Neural progenitor cell (in vitro differentiated cells): Measurements from ENCODE around the gene TNIP2. TPM values are rescaled to one million over a fixed set of nuclear protein-coding genes. Genes with fewer than 3 reads are reported as not detected.
A peak's percentile ranks its signal among the peaks of the same experiment; 100 is the strongest.
"Not testable (repeated sequence)": the region's sequence is repeated elsewhere in the genome, so short reads cannot be mapped to it uniquely, and the experiment has no call there.

ENCODE experiments used
- DNase-seq: peaks from one replicate; pipeline ENCODE4 v3.0.0-alpha.2; 2016; ENCODE audit warnings: low spot score
- H2AFZ ChIP-seq: fragments of 200-600 bp; sonication (generic); replicated peaks from 2 replicates; pipeline ENCODE4 v1.6.1; 2016; ENCODE audit warnings: antibody characterized with exemption
- H3F3A ChIP-seq: fragments of 200-600 bp; sonication (generic); 2 replicates; pipeline ENCODE4 v1.6.1; 2016; ENCODE audit warnings: antibody characterized with exemption, low read depth
- H3K27ac ChIP-seq: fragments of 200-600 bp; sonication (generic); 2 replicates; pipeline ENCODE4 v1.5.1; 2016; ENCODE audit warnings: mild to moderate bottlenecking
- H3K27me3 ChIP-seq: fragments of 200-600 bp; sonication (generic); 2 replicates; pipeline ENCODE4 v1.6.1; 2016; ENCODE audit warnings: mild to moderate bottlenecking, moderate library complexity
- H3K36me3 ChIP-seq: fragments of 200-600 bp; sonication (generic); 2 replicates; pipeline ENCODE4 v1.5.1; 2016
- H3K4me1 ChIP-seq: fragments of 200-600 bp; sonication (generic); 2 replicates; pipeline ENCODE4 v1.6.1; 2016; ENCODE audit warnings: mixed run types
- H3K4me2 ChIP-seq: fragments of 200-600 bp; sonication (generic); 2 replicates; pipeline ENCODE4 v1.6.1; 2016
- H3K4me3 ChIP-seq: fragments of 200-600 bp; sonication (generic); 2 replicates; pipeline ENCODE4 v1.5.1; 2016
- H3K79me2 ChIP-seq: fragments of 200-600 bp; sonication (generic); 2 replicates; pipeline ENCODE4 v1.6.1; 2016; ENCODE audit warnings: low read depth
- H3K9ac ChIP-seq: fragments of 200-600 bp; sonication (generic); 2 replicates; pipeline ENCODE4 v1.6.1; 2016
- H3K9me3 ChIP-seq: fragments of 200-600 bp; sonication (generic); 2 replicates; pipeline ENCODE4 v1.5.1; 2016; ENCODE audit warnings: low read depth
- H4K20me1 ChIP-seq: fragments of 200-600 bp; sonication (generic); 2 replicates; pipeline ENCODE4 v1.6.1; 2016; ENCODE audit warnings: low read depth
- H3K27ac Mint-ChIP-seq: 3 replicates; pipeline ENCODE4 v1.8.0; 2021; ENCODE audit warnings: mixed read lengths
- H3K27me3 Mint-ChIP-seq: 2 replicates; pipeline ENCODE4 v1.8.0; 2022; ENCODE audit warnings: low read depth, mild to moderate bottlenecking, inconsistent platforms, moderate library complexity, mixed read lengths; ENCODE audit not compliant: insufficient read depth
- H3K36me3 Mint-ChIP-seq: 3 replicates; pipeline ENCODE4 v1.8.0; 2021; ENCODE audit warnings: mixed read lengths
- H3K4me1 Mint-ChIP-seq: 3 replicates; pipeline ENCODE4 v1.8.0; 2021; ENCODE audit warnings: mixed read lengths
- H3K4me3 Mint-ChIP-seq: 3 replicates; pipeline ENCODE4 v1.8.0; 2021; ENCODE audit warnings: mild to moderate bottlenecking, moderate library complexity, mixed read lengths
- H3K9me3 Mint-ChIP-seq: 3 replicates; pipeline ENCODE4 v1.8.0; 2020; ENCODE audit warnings: mixed read lengths
- EZH2 ChIP-seq: fragments of 200-600 bp; sonication (generic); IDR thresholded peaks from 2 replicates; pipeline ENCODE4 v1.6.1; 2017; ENCODE audit warnings: antibody characterized with exemption, mild to moderate bottlenecking, moderate library complexity
- EZH2phosphoT487 ChIP-seq: fragments of 200-600 bp; sonication (generic); IDR thresholded peaks from 2 replicates; pipeline ENCODE4 v1.6.1; 2017; ENCODE audit warnings: antibody characterized with exemption
- total RNA-seq: library from RNA; depleted of rRNA; stranded (reverse); fragments of >200 nt; gene quantifications from 2 replicates; pipeline ENCODE4 v1.2.3, GENCODE V29; 2015; ENCODE audit warnings: low replicate concordance
- TF ChIP-seq, protein P1 (sequence below): fragments of 200-600 bp; sonication (generic); IDR thresholded peaks from 2 replicates; pipeline ENCODE4 v1.5.1; 2017; ENCODE audit warnings: antibody characterized with exemption, mild to moderate bottlenecking

Gene TNIP2
- total RNA-seq, 1 donor from 2014 or later: 24.5 TPM

GRCh38 chr4:2742823-2743517, 13.2 kb downstream of the TNIP2 start:
- Histone ChIP-seq H3K36me3 (no peaks in the 10 kb centered on the region), H4K20me1 (no peaks in the 10 kb centered on the region), H3K9ac (no peak overlapping the region), H3K4me2 (no peak overlapping the region), H3F3A (no peaks in the 10 kb centered on the region), H3K4me3 (no peak overlapping the region), H3K4me1 (no peaks in the 10 kb centered on the region), H3K27ac (no peak overlapping the region), H3K79me2 (no peaks in the 10 kb centered on the region), H3K27me3 (no peaks in the 10 kb centered on the region), H2AFZ (no peak overlapping the region), H3K9me3 (no peaks in the 10 kb centered on the region)
- no peaks in the 10 kb centered on the region for H3K4me1 Mint-ChIP-seq
- H3K4me3 Mint-ChIP-seq: no peak overlapping the region
- peaks cover 5% of the 10 kb centered on the region for H3K27me3 Mint-ChIP-seq
- TF ChIP-seq EZH2phosphoT487: no peak
- H3K36me3 Mint-ChIP-seq: peaks cover 29% of the 10 kb centered on the region
- peaks cover 4% of the 10 kb centered on the region for H3K9me3 Mint-ChIP-seq
- no peak for DNase-seq
- H3K27ac Mint-ChIP-seq: no peak overlapping the region

DNA sequence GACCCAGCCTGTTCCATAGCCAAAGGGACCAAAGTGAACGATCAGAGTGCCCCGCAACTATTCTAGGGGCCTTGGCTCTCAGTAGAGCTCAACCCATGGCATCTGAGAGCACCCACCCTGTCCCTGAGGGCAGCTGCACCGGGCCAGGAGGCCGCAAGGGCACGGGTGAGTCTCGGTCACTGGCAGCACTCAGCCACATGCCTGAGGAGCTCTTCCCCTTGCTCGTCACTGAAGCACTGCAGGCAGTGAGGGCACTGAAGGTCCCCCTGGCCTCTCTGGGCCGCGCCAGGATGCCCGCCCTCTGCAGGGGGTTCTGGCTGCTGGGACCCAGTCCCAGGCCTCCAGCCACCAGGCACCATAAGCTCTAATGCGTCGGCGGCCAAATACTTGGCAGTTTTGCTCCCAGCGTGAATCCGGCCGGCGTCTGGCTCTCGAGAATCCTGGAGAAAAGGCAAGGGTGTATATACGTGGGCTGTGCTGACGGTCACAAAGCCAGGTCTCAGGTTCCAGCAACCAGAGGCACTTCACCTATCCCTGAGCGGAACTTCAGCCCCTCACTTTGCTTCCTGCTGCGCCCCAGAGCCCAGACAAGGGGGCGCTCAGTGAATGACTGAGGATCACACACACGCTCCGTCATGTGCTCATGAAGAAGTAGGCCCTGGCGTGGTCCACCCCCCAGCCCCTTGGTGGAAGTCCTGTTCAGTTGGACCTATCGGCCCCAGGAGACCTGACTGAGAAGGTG, 13.9 kb downstream of the TNIP2 start:
- DNase-seq: no peak
- peaks cover 5% of the 10 kb centered on the region for H3K27me3 Mint-ChIP-seq
- Histone ChIP-seq H3K27ac (no peak overlapping the region), H3K27me3 (no peaks in the 10 kb centered on the region), H3K4me2 (no peak overlapping the region), H3K9ac (no peak overlapping the region), H2AFZ (no peak overlapping the region), H3F3A (no peaks in the 10 kb centered on the region), H4K20me1 (no peaks in the 10 kb centered on the region), H3K4me3 (no peak overlapping the region), H3K9me3 (no peaks in the 10 kb centered on the region), H3K36me3 (no peaks in the 10 kb centered on the region), H3K79me2 (no peaks in the 10 kb centered on the region), H3K4me1 (no peaks in the 10 kb centered on the region)
- TF ChIP-seq EZH2 (no peak), EZH2phosphoT487 (no peak)
- TF ChIP-seq, protein P1, sequence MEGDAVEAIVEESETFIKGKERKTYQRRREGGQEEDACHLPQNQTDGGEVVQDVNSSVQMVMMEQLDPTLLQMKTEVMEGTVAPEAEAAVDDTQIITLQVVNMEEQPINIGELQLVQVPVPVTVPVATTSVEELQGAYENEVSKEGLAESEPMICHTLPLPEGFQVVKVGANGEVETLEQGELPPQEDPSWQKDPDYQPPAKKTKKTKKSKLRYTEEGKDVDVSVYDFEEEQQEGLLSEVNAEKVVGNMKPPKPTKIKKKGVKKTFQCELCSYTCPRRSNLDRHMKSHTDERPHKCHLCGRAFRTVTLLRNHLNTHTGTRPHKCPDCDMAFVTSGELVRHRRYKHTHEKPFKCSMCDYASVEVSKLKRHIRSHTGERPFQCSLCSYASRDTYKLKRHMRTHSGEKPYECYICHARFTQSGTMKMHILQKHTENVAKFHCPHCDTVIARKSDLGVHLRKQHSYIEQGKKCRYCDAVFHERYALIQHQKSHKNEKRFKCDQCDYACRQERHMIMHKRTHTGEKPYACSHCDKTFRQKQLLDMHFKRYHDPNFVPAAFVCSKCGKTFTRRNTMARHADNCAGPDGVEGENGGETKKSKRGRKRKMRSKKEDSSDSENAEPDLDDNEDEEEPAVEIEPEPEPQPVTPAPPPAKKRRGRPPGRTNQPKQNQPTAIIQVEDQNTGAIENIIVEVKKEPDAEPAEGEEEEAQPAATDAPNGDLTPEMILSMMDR: no peak
- no peak overlapping the region for H3K4me3 Mint-ChIP-seq
- no peak overlapping the region for H3K27ac Mint-ChIP-seq
- peaks cover 4% of the 10 kb centered on the region for H3K9me3 Mint-ChIP-seq
- H3K4me1 Mint-ChIP-seq: no peaks in the 10 kb centered on the region
- H3K36me3 Mint-ChIP-seq: peaks cover 24% of the 10 kb centered on the region

DNA sequence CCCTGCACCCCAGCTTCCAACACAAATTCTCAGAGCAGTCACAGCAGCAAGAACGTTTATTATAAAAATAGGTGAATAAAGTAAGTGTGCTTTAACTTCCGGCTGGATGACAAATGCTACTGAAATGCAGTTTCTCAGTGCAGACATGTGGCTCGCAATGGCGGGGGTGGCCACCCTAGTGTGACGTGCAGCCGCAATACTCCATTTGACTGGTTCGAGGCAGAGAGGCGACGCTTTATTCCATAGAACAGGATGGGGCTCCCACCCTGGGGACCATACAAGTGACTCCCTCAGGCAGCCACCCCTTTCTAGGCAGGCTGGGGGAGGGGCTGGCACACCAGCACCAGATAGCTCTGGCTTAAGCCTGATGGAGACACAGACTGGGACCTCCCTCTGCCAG, 14.5 kb downstream of the TNIP2 start:
- Histone ChIP-seq H3K4me2 (no peak overlapping the region), H3K79me2 (no peaks in the 10 kb centered on the region), H3K27me3 (no peaks in the 10 kb centered on the region), H3K4me1 (no peaks in the 10 kb centered on the region), H2AFZ (no peak overlapping the region), H3F3A (no peaks in the 10 kb centered on the region), H3K36me3 (no peaks in the 10 kb centered on the region), H3K9ac (no peak overlapping the region), H3K9me3 (no peaks in the 10 kb centered on the region), H3K27ac (no peak overlapping the region), H3K4me3 (no peak overlapping the region), H4K20me1 (no peaks in the 10 kb centered on the region)
- H3K27ac Mint-ChIP-seq: peak overlapping the region; percentile 65
- no peaks in the 10 kb centered on the region for H3K4me1 Mint-ChIP-seq
- H3K9me3 Mint-ChIP-seq: peaks cover 7% of the 10 kb centered on the region
- peaks cover 5% of the 10 kb centered on the region for H3K27me3 Mint-ChIP-seq
- no peak for DNase-seq
- no peak overlapping the region for H3K4me3 Mint-ChIP-seq
- TF ChIP-seq, protein P1: no peak
- TF ChIP-seq EZH2 (no peak), EZH2phosphoT487 (no peak)
- peaks cover 24% of the 10 kb centered on the region for H3K36me3 Mint-ChIP-seq

DNA sequence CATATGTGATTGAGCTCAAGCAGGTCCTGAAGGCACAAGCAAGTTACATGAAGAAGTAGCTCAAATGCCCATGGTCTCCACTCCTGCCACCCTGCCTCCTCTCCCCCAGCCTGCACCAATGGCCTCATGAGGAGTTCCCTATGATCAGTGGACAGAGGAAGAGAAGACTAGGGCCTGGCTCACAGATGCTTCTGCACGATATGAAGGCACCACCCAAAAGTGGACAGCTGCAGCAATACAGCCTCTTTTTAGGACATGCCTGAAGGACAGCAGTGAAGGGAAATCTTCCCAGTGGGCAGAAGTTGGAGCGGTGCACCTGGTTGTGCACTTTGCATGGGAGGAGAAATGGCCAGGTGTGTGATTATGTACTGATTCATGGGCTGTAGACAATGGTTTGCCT, 17.8 kb downstream of the TNIP2 start:
- DNase-seq, H3K4me1 Mint-ChIP-seq: not testable (repeated sequence)

More for the DNA sequence above, 17.8 kb downstream of the TNIP2 start:
- not testable (repeated sequence) for H3K27me3 Mint-ChIP-seq, H3K4me3 ChIP-seq, H2AFZ ChIP-seq, H3K4me3 Mint-ChIP-seq, H3K4me1 ChIP-seq, H3K9me3 ChIP-seq, H3K9ac ChIP-seq, H3K27ac ChIP-seq, H3K4me2 ChIP-seq, H4K20me1 ChIP-seq, H3K36me3 ChIP-seq, H3K79me2 ChIP-seq, H3K27me3 ChIP-seq, H3K27ac Mint-ChIP-seq
- peaks cover 28% of the 10 kb centered on the region for H3F3A ChIP-seq
- Mint-ChIP-seq H3K36me3 (peaks cover 33% of the 10 kb centered on the region), H3K9me3 (peaks cover 17% of the 10 kb centered on the region)
